Umbilical cord (tissue), 2 donors: ENCODE results near the gene PCDHGB6. TPM values are rescaled to one million over a fixed set of nuclear protein-coding genes. Genes with fewer than 3 reads are reported as not detected.
"Not testable (repeated sequence)": the region's sequence is repeated elsewhere in the genome, so short reads cannot be mapped to it uniquely, and the experiment has no call there.

Source experiments
- DNase-seq: peaks from one replicate; pipeline ENCODE4 v3.0.0-alpha.2; 2015; ENCODE audit warnings: low spot score
- total RNA-seq: library from RNA; depleted of rRNA; stranded (reverse); fragments of >200 nt; gene quantifications from one replicate; pipeline ENCODE4 v1.2.3, GENCODE V29; 2014; ENCODE audit warnings: low replicate concordance; ENCODE audit not compliant: insufficient read depth

Gene PCDHGB6
- total RNA-seq: 9.1 TPM

DNA sequence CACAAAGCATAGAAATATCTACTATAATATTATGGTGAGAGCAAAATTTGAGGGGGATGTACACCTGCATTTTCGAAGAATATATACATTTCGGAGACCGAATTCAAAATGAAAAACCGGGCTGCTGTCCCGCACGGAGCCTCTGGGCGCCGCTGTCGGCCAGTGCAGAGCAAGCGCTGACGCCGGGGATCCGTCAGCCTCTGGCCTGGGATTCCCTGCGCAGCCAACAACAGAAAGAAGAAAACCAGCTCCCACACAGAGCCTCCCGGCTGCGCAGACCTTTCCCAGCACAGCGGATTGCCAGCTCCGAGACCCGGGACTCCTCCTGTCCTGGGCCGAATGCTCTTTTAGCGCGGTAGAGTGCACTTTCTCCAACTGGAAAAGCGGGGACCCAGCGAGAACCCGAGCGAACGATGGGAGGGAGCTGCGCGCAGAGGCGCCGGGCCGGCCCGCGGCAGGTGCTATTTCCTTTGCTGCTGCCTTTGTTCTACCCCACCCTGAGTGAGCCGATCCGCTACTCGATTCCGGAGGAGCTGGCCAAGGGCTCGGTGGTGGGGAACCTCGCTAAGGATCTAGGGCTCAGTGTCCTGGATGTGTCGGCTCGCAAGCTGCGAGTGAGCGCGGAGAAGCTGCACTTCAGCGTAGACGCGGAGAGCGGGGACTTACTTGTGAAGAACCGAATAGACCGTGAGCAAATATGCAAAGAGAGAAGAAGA is at the start of gene PCDHGB6:
Gene PCDHGB6, plus strand, starts transcription at position 232 of the 716 bp plus-strand sequence. Its CDS starts 182 bp downstream, at position 414.
- peak; percentile 34 for DNase-seq

DNA sequence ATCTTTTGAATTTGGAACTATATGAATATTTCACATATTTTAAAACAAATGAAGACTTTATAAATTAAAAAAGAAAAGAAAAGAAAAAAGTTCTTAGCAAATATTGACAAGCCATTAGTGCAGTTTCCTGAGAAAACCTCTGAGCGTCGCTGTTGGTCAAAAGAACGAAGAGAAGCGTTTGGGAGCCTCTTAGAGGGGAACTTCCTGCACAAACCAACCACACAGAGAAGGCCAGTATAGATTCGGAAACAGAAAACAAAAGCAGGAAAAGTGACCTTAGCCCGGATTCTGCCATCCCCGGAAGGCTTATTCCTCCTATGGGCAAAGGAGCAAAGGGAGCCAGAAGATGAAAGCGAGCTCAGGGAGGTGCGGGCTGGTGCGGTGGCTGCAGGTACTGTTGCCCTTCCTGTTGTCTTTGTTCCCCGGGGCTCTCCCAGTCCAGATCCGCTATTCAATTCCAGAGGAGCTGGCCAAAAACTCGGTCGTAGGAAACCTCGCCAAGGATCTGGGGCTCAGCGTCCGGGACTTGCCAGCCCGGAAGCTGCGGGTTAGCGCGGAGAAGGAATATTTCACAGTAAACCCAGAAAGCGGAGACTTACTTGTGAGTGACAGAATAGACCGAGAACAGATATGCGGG is 47.9 kb upstream of the PCDHGB6 start, which contains the start of gene PCDHGB2:
Gene PCDHGB2, plus strand, starts transcription at position 205 of the 637 bp plus-strand sequence. Its CDS starts 142 bp downstream, at position 347.
- DNase-seq: no peak

DNA sequence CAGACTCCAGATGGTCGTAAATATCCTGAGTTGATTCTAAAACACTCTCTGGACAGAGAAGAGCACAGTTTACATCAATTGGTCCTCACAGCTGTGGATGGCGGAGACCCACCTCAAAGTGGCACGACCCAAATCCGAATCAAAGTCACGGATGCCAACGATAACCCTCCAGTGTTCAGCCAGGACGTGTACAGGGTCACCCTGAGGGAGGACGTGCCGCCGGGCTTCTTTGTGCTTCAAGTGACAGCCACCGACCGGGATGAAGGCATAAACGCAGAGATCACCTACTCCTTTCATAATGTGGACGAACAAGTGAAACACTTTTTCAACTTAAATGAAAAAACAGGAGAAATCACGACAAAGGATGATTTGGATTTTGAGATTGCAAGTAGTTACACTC is 47.1 kb upstream of the PCDHGB6 start:
- no peak for DNase-seq

DNA sequence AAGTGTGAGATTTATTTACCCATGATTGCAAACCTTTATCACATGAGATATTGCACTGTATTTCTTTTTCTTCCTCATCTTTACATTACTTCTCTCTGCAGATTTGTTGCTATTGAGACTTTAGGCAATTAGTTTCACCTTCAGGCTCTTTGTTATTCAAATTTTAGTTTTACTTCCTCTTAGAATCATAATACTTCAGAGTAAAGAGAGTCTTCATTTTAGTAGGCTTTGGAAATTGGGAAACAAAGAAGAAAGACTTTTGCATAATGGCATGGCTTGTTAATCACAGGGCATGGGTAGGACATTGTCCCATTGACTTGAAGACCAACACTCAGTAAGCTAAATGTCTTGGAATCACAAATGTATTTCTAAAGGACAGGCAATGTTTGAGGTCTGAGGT is 45.1 kb upstream of the PCDHGB6 start:
- no peak for DNase-seq

DNA sequence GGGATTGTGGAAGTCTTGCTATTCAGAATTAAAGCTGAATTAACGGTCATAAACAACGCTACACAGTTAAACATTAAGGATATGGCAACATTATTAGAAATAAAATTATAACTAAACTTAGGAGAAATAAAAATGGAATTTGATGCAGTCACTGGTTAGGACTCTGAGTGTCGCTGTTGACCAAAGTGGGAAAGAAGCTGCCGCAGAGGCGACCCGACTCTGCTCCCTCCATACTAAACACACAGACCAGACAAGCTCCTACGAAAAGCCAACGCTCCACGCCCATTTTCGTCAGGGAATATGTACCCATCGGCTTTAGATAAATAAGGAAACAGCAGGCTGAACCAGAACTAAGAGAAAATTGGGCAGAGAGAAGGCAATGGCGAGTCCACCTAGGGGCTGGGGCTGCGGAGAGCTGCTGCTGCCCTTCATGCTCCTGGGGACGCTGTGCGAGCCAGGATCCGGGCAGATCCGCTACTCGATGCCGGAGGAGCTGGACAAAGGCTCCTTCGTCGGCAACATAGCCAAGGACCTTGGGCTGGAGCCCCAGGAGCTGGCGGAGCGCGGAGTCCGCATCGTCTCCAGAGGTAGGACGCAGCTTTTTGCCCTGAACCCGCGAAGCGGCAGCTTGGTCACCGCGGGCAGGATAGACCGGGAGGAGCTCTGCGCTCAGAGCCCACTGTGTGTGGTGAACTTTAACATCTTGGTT is 43.7 kb upstream of the PCDHGB6 start, which contains the start of gene PCDHGA5:
Gene PCDHGA5, plus strand, starts transcription at position 211 of the 709 bp plus-strand sequence. Its CDS starts 169 bp downstream, at position 380.
- DNase-seq: no peak

- no peak for DNase-seq
Observed at GRCh38 chr5:141366016-141366896, 41.6 kb upstream of the PCDHGB6 start.

DNA sequence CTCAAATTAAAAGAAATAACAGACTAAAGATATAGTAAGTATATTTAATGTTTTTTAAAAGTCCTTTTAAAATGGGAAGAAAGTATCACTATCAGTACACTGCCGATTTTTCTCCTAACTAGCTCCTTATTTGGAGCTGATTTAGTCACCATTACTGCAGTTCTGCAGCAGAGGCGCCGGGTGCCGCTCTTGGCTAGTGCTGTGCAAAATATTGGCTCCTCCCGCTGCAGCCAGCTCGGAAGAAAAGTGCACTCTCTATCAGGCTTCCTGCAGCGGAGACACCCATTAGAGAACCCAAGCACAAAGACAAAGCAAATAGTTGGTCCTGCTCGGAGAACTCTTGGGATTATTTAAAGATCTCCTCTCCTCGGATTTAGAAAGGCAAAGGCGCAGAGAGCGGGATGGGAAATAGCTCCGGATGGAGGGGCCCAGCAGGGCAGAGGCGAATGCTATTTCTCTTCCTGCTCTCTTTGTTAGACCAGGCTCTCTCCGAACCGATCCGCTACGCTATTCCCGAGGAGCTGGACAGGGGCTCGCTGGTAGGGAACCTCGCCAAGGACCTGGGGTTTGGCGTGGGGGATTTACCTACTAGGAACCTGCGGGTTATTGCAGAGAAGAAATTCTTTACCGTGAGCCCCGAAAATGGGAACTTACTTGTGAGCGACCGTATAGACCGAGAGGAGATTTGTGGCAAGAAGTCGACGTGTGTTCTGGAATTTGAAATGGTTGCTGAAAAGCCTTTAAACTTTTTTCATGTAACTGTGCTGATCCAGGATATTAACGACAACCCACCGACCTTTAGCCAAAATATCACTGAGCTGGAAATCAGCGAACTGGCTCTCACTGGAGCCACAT is 37.6 kb upstream of the PCDHGB6 start, which contains the start of gene PCDHGB3:
Gene PCDHGB3, plus strand, starts transcription at position 249 of the 855 bp plus-strand sequence. Its CDS starts 153 bp downstream, at position 402.
- no peak for DNase-seq

- no peak for DNase-seq
Observed at GRCh38 chr5:141371572-141372475, 36.0 kb upstream of the PCDHGB6 start.

- peak; percentile 7 for DNase-seq
Observed at GRCh38 chr5:141373673-141374317, 34.0 kb upstream of the PCDHGB6 start, which contains the start of gene PCDHGA6. TSS of gene PCDHGA6 (plus strand) at chr5:141373891. CDS start at chr5:141374084, 193 bp downstream.

DNA sequence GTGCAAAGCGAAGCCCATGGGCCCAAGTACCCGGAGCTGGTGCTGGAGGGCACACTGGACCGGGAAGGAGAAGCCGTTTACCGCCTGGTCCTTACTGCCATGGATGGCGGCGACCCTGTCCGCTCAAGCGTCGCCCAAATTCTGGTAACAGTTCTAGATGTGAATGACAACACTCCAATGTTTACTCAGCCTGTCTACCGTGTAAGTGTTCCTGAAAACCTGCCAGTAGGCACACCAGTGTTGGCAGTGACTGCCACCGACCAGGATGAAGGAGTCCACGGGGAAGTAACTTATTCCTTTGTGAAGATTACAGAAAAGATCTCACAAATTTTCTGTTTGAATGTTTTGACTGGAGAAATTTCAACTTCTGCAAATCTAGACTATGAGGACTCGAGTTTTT is 33.2 kb upstream of the PCDHGB6 start:
- DNase-seq: no peak

GRCh38 chr5:141375444-141376155 is 32.2 kb upstream of the PCDHGB6 start:
- not testable (repeated sequence) for DNase-seq

- DNase-seq: no peak
Observed at GRCh38 chr5:141382469-141383294, 25.1 kb upstream of the PCDHGB6 start, which contains the start of gene PCDHGA7. TSS of gene PCDHGA7 (plus strand) at chr5:141382742. CDS start at chr5:141382900, 158 bp downstream.

DNA sequence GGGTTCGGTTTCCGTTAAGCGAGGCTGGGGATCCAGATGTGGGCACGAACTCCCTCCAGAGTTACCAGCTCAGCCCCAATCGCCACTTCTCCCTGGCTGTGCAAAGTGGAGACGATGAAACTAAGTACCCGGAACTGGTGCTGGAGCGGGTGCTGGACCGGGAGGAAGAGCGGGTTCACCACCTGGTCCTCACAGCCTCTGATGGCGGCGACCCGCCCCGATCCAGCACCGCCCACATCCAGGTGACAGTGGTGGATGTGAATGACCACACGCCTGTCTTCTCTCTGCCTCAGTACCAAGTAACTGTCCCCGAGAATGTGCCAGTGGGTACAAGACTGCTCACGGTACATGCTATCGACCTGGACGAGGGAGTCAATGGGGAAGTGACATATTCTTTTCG is 24.5 kb upstream of the PCDHGB6 start:
- DNase-seq: no peak

DNA sequence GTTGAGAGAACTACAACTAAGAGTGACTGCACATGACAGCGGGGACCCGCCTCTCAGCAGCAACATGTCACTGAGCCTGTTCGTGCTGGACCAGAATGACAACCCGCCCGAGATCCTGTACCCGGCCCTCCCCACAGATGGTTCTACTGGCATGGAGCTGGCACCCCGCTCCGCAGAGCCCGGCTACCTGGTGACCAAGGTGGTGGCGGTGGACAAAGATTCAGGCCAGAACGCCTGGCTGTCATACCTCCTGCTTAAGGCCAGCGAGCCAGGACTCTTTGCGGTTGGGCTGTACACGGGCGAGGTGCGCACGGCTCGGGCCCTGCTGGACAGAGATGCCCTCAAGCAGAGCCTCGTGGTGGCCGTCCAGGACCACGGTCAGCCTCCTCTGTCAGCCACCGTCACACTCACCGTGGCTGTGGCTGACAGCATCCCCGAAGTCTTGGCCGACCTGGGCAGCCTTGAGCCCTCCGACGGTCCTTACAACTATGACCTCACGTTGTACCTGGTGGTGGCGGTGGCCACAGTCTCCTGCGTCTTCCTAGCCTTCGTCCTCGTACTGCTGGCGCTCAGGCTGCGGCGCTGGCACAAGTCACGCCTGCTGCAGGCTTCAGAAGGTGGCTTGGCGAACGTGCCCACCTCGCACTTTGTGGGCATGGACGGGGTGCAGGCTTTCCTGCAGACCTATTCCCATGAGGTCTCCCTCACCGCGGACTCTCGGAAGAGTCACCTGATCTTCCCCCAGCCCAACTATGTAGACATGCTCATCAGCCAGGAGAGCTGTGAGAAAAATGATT is 23.2 kb upstream of the PCDHGB6 start:
- DNase-seq: no peak

DNA sequence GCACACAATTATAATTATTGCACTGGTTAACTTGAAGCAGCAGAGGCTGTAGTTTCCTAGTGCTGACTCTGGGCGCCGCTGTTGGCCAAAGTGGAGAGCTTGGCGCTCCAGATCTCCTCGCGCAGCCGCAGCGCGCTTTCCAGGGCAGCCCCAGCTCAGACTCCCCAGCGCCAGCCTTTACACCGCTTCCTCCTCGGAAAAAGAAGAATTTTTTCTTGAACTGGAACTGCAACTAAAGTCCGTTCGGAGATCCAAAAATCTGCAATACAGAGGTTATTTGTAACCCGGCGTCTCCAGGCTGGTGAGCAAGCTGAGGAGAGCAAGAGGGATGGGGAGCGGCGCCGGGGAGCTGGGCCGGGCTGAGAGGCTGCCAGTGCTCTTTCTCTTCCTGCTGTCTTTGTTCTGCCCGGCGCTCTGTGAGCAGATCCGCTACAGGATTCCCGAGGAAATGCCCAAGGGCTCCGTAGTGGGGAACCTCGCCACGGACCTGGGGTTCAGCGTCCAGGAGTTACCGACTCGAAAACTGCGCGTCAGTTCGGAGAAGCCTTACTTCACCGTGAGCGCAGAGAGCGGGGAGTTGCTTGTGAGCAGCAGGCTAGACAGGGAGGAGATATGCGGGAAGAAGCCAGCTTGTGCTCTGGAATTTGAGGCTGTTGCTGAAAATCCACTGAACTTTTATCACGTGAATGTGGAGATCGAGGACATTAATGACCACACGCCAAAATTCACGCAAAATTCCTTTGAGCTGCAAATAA is 20.1 kb upstream of the PCDHGB6 start, which contains the start of gene PCDHGB4:
Gene PCDHGB4, plus strand, starts transcription at position 142 of the 755 bp plus-strand sequence. Its CDS starts 187 bp downstream, at position 329.
- DNase-seq: peak; percentile 6
